Lung (tissue), 12 donors: Measurements from ENCODE around the gene SMOC1. TPM values are rescaled to one million over a fixed set of nuclear protein-coding genes. Genes with fewer than 3 reads are reported as not detected.

ENCODE experiments used
- ATAC-seq: fragments of 200-7000 bp; cut with Tn5 transposase; one replicate; pipeline ENCODE4 v1.9.1; 2020; ENCODE audit warnings: moderate number of reproducible peaks; ENCODE audit not compliant: insufficient read depth, low FRiP score
- DNase-seq, 3 donors: peaks; one replicate each; pipeline ENCODE4 v3.0.0-alpha.2; 2013 to 2017
- H3K27ac ChIP-seq, 2 donors: one replicate each; pipeline ENCODE4 v1.5.1; 2013; ENCODE audit warnings: mild to moderate bottlenecking in 2 of 2, moderate library complexity in 2 of 2, control low read depth in 1 of 2, inconsistent platforms in 1 of 2, low read depth in 1 of 2, low read length in 1 of 2
- H3K27me3 ChIP-seq, 3 donors: one replicate each; pipeline ENCODE4 v1.5.1; 2013; ENCODE audit warnings: low read length in 2 of 3; ENCODE audit not compliant: control insufficient read depth in 3 of 3, insufficient read depth in 3 of 3
- H3K36me3 ChIP-seq, 4 donors: one replicate each; pipeline ENCODE4 v1.5.1; 2013; ENCODE audit warnings: low read length in 4 of 4, mild to moderate bottlenecking in 1 of 4, moderate library complexity in 1 of 4; ENCODE audit not compliant: control insufficient read depth in 4 of 4, insufficient read depth in 4 of 4
- H3K4me1 ChIP-seq, 5 donors: one replicate each; pipeline ENCODE4 v1.5.1; 2013; ENCODE audit warnings: low read length in 5 of 5, mild to moderate bottlenecking in 2 of 5, moderate library complexity in 1 of 5; ENCODE audit not compliant: control insufficient read depth in 5 of 5, insufficient read depth in 5 of 5
- H3K4me3 ChIP-seq: one replicate; pipeline ENCODE4 v1.5.1; 2013; ENCODE audit warnings: mild to moderate bottlenecking, control low read depth, moderate library complexity
- H3K9ac ChIP-seq, 2 donors: one replicate each; pipeline ENCODE4 v1.5.1; 2013; ENCODE audit warnings: low read length in 2 of 2, control low read depth in 1 of 2; ENCODE audit not compliant: insufficient read depth in 1 of 2
- H3K9me3 ChIP-seq, 4 donors: one replicate each; pipeline ENCODE4 v1.5.1; 2013; ENCODE audit warnings: low read length in 3 of 4, mild to moderate bottlenecking in 1 of 4, moderate library complexity in 1 of 4; ENCODE audit not compliant: control insufficient read depth in 4 of 4, insufficient read depth in 3 of 4
- CTCF ChIP-seq: IDR thresholded peaks from 2 replicates; pipeline ENCODE4 v1.5.1; 2012; ENCODE audit warnings: mild to moderate bottlenecking; ENCODE audit errors: control extremely low read depth, extremely low read depth
- WGBS, 2 donors: extraction: QIAGEN DNeasy Blood & Tissue Kit; methylation state at CpG; one replicate each; pipeline ENCODE4 v1.1.7; 2013; 5-methylcytosine and 5-hydroxymethylcytosine counted together
- polyA plus RNA-seq, 2 donors: library from polyadenylated mRNA; stranded (reverse); fragments of 200-250 nt; gene quantifications; one replicate each; pipeline ENCODE4 v1.2.1, GENCODE V29; 2013
- total RNA-seq, 2 donors: library from RNA; depleted of rRNA in 1 of 2; stranded (reverse); fragments of >200 nt in 1 of 2; gene quantifications; one replicate each; pipeline ENCODE4 v1.2.1, GENCODE V29; 2014 to 2021
- donor health status: control.
- donor health status: control.
- donor health status: Bipolar disorder and iron deficiency.
- donor health status: healthy.
- donor health status: DM: yes; HTN: yes; CAD: no.

Gene SMOC1
- total and polyA plus RNA-seq, 4 donors: 0.52 to 1.9 (median 1.1) TPM

- Histone ChIP-seq H3K9me3 (no peaks in the 10 kb centered on the region), H3K36me3 (no peaks in the 10 kb centered on the region), H3K4me3 (no peak overlapping the region), H3K4me1 (no peaks in the 10 kb centered on the region), H3K9ac (no peak overlapping the region), H3K27ac (no peak overlapping the region), H3K27me3 (no peaks in the 10 kb centered on the region)
- no peak for TF ChIP-seq CTCF
- no peak for DNase-seq
- 82 to 92% methylated on average over 1 of the region's 1 CpG for WGBS, 2 donors
- no peak for ATAC-seq
Observed at GRCh38 chr14:69979882-69980281, 100.7 kb downstream of the SMOC1 start.

- no peak overlapping the region for H3K4me3 ChIP-seq
- H3K9me3 ChIP-seq: no peaks in the 10 kb centered on the region
- no peak overlapping the region for H3K9ac ChIP-seq
- 61 to 75% methylated on average over 15 of the region's 15 CpGs for WGBS, 2 donors
- no peaks in the 10 kb centered on the region for H3K36me3 ChIP-seq
- DNase-seq: peak; percentile 18 to 65 (median 55)
- H3K4me1 ChIP-seq: no peaks in the 10 kb centered on the region
- H3K27me3 ChIP-seq: no peaks in the 10 kb centered on the region
- H3K27ac ChIP-seq: no peak overlapping the region
- ATAC-seq: no peak
- TF ChIP-seq CTCF: no peak
Observed at GRCh38 chr14:69980457-69981425, 101.5 kb downstream of the SMOC1 start.

GRCh38 chr14:69982220-69982839, 103.1 kb downstream of the SMOC1 start:
- 44 to 54% methylated on average over 6 of the region's 6 CpGs for WGBS, 2 donors
- Histone ChIP-seq H3K27me3 (no peaks in the 10 kb centered on the region), H3K36me3 (no peaks in the 10 kb centered on the region), H3K4me1 (no peaks in the 10 kb centered on the region), H3K9me3 (no peaks in the 10 kb centered on the region), H3K27ac (no peak overlapping the region), H3K9ac (no peak overlapping the region), H3K4me3 (no peak overlapping the region)
- ATAC-seq (no peak), DNase-seq (peak in 2 of 3 donors; percentile 27 to 37)
- no peak for TF ChIP-seq CTCF
